ENCODE results near the gene ERN1.
"Not testable (repeated sequence)": the region's sequence is repeated elsewhere in the genome, so short reads cannot be mapped to it uniquely, and the experiment has no call there.

DNA sequence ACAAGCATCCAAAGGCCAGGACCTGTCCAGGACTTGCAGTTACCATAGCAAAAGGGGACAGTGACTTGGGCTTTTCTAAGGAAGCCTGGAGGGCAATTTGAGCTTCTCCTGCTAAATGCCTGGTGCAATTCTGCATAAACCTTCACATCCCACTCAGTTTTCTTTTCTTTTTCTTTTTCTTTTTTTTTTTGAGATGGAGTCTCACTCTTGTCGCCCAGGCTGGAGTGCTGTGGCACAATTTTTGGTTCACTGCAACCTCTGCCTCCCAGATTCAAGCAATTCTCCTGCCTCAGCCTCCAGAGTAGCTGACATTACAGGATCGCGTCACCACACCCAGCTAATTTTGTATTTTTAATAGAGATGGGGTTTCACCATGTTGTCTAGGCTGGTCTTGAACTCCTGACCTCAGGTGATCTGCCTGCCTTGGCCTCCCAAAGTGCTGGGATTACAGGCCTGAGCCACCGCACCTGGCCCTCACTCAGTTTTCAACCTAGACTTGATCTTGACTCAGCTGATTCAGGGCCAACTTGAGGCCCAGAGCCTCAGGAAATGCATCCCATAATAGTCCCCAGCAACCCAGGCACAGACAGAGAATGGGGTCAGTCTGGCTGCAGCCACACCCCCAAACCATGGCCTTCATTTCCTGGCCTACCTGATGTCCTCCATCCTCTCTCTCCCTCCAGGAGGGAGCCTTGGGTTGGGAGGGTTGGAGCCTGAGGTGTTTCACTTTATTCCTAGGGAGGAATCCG lies 122.7 kb downstream of the ERN1 start:
- TF ChIP-seq, protein P1, sequence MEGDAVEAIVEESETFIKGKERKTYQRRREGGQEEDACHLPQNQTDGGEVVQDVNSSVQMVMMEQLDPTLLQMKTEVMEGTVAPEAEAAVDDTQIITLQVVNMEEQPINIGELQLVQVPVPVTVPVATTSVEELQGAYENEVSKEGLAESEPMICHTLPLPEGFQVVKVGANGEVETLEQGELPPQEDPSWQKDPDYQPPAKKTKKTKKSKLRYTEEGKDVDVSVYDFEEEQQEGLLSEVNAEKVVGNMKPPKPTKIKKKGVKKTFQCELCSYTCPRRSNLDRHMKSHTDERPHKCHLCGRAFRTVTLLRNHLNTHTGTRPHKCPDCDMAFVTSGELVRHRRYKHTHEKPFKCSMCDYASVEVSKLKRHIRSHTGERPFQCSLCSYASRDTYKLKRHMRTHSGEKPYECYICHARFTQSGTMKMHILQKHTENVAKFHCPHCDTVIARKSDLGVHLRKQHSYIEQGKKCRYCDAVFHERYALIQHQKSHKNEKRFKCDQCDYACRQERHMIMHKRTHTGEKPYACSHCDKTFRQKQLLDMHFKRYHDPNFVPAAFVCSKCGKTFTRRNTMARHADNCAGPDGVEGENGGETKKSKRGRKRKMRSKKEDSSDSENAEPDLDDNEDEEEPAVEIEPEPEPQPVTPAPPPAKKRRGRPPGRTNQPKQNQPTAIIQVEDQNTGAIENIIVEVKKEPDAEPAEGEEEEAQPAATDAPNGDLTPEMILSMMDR (conservative IDR thresholded peaks at IDR 0.05 in 1 of 2, IDR thresholded peaks at IDR 0.05 in 1 of 2; ENCODE audit: low read depth in 1 of 2, low read length in 2 of 2) = not testable (repeated sequence)
- not testable (repeated sequence) for TF ChIP-seq EZH2 (IDR thresholded peaks at IDR 0.05; ENCODE audit: low read length, missing control alignments)
